GM12878 (cell line): ENCODE results near the gene YAE1. TPM values are rescaled to one million over a fixed set of nuclear protein-coding genes. Genes with fewer than 3 reads are reported as not detected.

ENCODE experiments used
- ATAC-seq: fragments of 200-7000 bp; cut with Tn5 transposase; 3 replicates; pipeline ENCODE4 v1.9.1; 2020; ENCODE audit warnings: mild to moderate bottlenecking, moderate library complexity
- BruUV-seq: library from RNA; stranded (reverse); fragments of 400-500 nt; replicated peaks from 2 replicates; lab custom pipeline; 2021; lab: Mats Ljungman, UMichigan
- CTCF ChIA-PET: fragments of 300-600 bp; sonication (Branson Sonifier 250); formaldehyde crosslinking; extraction: SDS; loops from one replicate; lab custom pipeline; 2021; ENCODE audit warnings: inconsistent platforms; lab: Yijun Ruan, JAX
- POLR2A ChIA-PET: fragments of 350-600 bp; formaldehyde crosslinking; extraction: SDS; loops from one replicate; lab custom pipeline; 2021; ENCODE audit warnings: inconsistent platforms; lab: Charles Lee
- RAD21 ChIA-PET: fragments of 300-600 bp; sonication (Branson Sonifier 250); formaldehyde crosslinking; loops from one replicate; lab custom pipeline; 2023; ENCODE audit warnings: antibody characterized with exemption; ENCODE audit not compliant: unreplicated experiment; lab: Charles Lee
- SMC1A ChIA-PET: fragments of 300-600 bp; sonication (Branson Sonifier 250); formaldehyde crosslinking; loops from one replicate; lab custom pipeline; 2023; ENCODE audit not compliant: unreplicated experiment, uncharacterized antibody; lab: Charles Lee
- DNase-seq: peaks from one replicate; pipeline ENCODE4 v3.0.0-alpha.2; 2011; ENCODE audit warnings: low read depth, low spot score
- FAIRE-seq: peaks from 3 replicates; lab custom pipeline; 2011; peaks lifted over from hg19 to GRCh38; lab: Jason Lieb, UNC
- H2AFZ ChIP-seq: 2 replicates; pipeline ENCODE4 v1.6.0; 2011; ENCODE audit warnings: low read depth, low read length, control low read depth; ENCODE audit not compliant: control insufficient read depth
- H3K27ac ChIP-seq: 2 replicates; pipeline ENCODE4 v1.5.1; 2011; ENCODE audit warnings: control low read depth; ENCODE audit not compliant: control insufficient read depth, insufficient read depth
- H3K27me3 ChIP-seq, 2 experiments: replicated peaks in 1 of 2; 2 replicates each; pipeline versions ENCODE4 v1.6.0 to v1.6.1; 2011; ENCODE audit warnings: low read length in 1 of 2; ENCODE audit not compliant: control insufficient read depth in 2 of 2, insufficient read depth in 2 of 2
- H3K36me3 ChIP-seq, 2 experiments: 2 replicates each; pipeline ENCODE4 v1.5.1; 2011; ENCODE audit warnings: low read length in 1 of 2; ENCODE audit not compliant: control insufficient read depth in 2 of 2, insufficient read depth in 2 of 2
- H3K4me1 ChIP-seq: 2 replicates; pipeline ENCODE4 v1.6.1; 2011; ENCODE audit warnings: mild to moderate bottlenecking, low read length, moderate library complexity, mixed read lengths; ENCODE audit not compliant: control insufficient read depth, insufficient read depth
- H3K4me2 ChIP-seq: 2 replicates; pipeline ENCODE4 v1.6.0; 2011; ENCODE audit warnings: control low read depth; ENCODE audit not compliant: control insufficient read depth, insufficient read depth
- H3K4me3 ChIP-seq: fragments of 200-600 bp; sonication (generic); 2 replicates; pipeline ENCODE4 v1.5.1; 2016
- H3K79me2 ChIP-seq: 2 replicates; pipeline ENCODE4 v1.6.0; 2011; ENCODE audit warnings: low read length; ENCODE audit not compliant: control insufficient read depth, insufficient read depth
- H3K9ac ChIP-seq: 2 replicates; pipeline ENCODE4 v1.8.0; 2011; ENCODE audit warnings: low read length, control low read depth, mixed read lengths; ENCODE audit not compliant: control insufficient read depth, insufficient read depth
- H3K9me3 ChIP-seq: replicated peaks from 3 replicates; pipeline ENCODE4 v1.5.1; 2011; ENCODE audit warnings: mild to moderate bottlenecking, low read length; ENCODE audit not compliant: control insufficient read depth, insufficient read depth
- H4K20me1 ChIP-seq: 2 replicates; pipeline ENCODE4 v1.6.0; 2011; ENCODE audit not compliant: control insufficient read depth, insufficient read depth
- DPF2 ChIP-seq: fragments of 450-650 bp; IDR thresholded peaks from 2 replicates; pipeline ENCODE4 v1.6.1; 2017; ENCODE audit warnings: mild to moderate bottlenecking
- ESRRA ChIP-seq: IDR thresholded peaks from 2 replicates; pipeline ENCODE4 v1.6.1; 2012; ENCODE audit warnings: mild to moderate bottlenecking, low read length, improper control_type of control experiment
- IKZF1 ChIP-seq: fragments of 450-650 bp; conservative IDR thresholded peaks from 2 replicates; pipeline ENCODE4 v1.6.1; 2017; ENCODE audit warnings: antibody characterized with exemption, mild to moderate bottlenecking
- KDM1A ChIP-seq: fragments of 200-600 bp; sonication (generic); IDR thresholded peaks from 2 replicates; pipeline ENCODE4 v1.6.1; 2016; ENCODE audit warnings: borderline replicate concordance
- MTA2 ChIP-seq: fragments of 450-650 bp; IDR thresholded peaks from 2 replicates; pipeline ENCODE4 v1.6.1; 2016; ENCODE audit warnings: low read depth, mild to moderate bottlenecking, moderate library complexity
- MYB ChIP-seq: fragments of 150-350 bp; IDR thresholded peaks from 2 replicates; pipeline ENCODE4 v1.6.1; 2014; ENCODE audit warnings: mild to moderate bottlenecking, low read depth, low read length, borderline replicate concordance
- SREBF1 ChIP-seq: IDR thresholded peaks from 2 replicates; pipeline ENCODE4 v1.6.1; 2012; ENCODE audit warnings: mild to moderate bottlenecking, low read length
- ZBED1 ChIP-seq: IDR thresholded peaks from 2 replicates; pipeline ENCODE4 v1.6.1; 2016; ENCODE audit warnings: borderline replicate concordance
- WGBS: methylation state at CpG from one replicate; pipeline ENCODE4 v1.1.6; 2016; ENCODE audit warnings: low lambda C conversion rate; ENCODE audit not compliant: insufficient replicate concordance, insufficient coverage; ENCODE audit errors: missing lambda C conversion rate; 5-methylcytosine and 5-hydroxymethylcytosine counted together
- in situ Hi-C: fragments of 300-500 bp; cut with MboI; formaldehyde crosslinking; loops from 9 replicates; pipeline ENCODE4 v1.14.3; 2018; ENCODE audit warnings: mixed read lengths
- intact Hi-C: fragments of 100-400 bp; cut with micrococcal nuclease; formaldehyde crosslinking; loops from one replicate; pipeline ENCODE4 v1.14.2; 2022; ENCODE audit not compliant: unreplicated experiment
- polyA plus RNA-seq, 11 experiments: library from polyadenylated mRNA; depleted of rRNA in 4 of 11; unstranded in 6 of 11; stranded (reverse) in 5 of 11; fragments of >200 nt; fragmentation: Nextera tagmentation in 4 of 11; fragmentation: Illumina TruSeq in 1 of 11; extraction: Ambion mirVana in 4 of 11; extraction: Trizol in 1 of 11; gene quantifications; 1 replicate in 1 of 11; 2 replicates in 10 of 11; pipeline versions ENCODE4 v1.2.1 to v1.2.3, GENCODE V29; 2011 to 2016; ENCODE audit warnings: inconsistent platforms in 2 of 11, missing spikeins in 2 of 11, low read depth in 1 of 11
- total RNA-seq, 4 experiments: library from RNA; depleted of rRNA in 3 of 4; stranded (reverse); fragments of >200 nt in 3 of 4; fragmentation: Illumina TruSeq in 1 of 4; extraction: Trizol in 1 of 4; gene quantifications; 2 replicates each; pipeline versions ENCODE4 v1.2.1 to v1.2.3, GENCODE V29; 2013 to 2021
- TF ChIP-seq, protein P1 (sequence below): IDR thresholded peaks from 2 replicates; pipeline ENCODE4 v1.6.1; 2011; ENCODE audit warnings: borderline replicate concordance, low read depth, mild to moderate bottlenecking, moderate library complexity, mixed read lengths, low read length; ENCODE audit not compliant: insufficient read depth; ENCODE audit errors: extremely low read length
- TF ChIP-seq, protein P2 (sequence below): fragments of 450-650 bp; IDR thresholded peaks from 2 replicates; pipeline ENCODE4 v1.6.1; 2017; ENCODE audit warnings: mild to moderate bottlenecking, low read depth, inconsistent platforms; ENCODE audit not compliant: poor library complexity, severe bottlenecking
- TF ChIP-seq, protein P3 (sequence below): fragments of 450-650 bp; formaldehyde crosslinking; IDR thresholded peaks from 2 replicates; pipeline ENCODE4 v1.4.0; 2020; ENCODE audit warnings: mild to moderate bottlenecking, moderate library complexity

The YAE1 gene
- total and polyA plus RNA-seq, 10 of the 15 experiments (the other 5 are each of a cell fraction or from before 2014, with no cell fraction given) = 13.5 to 35.8 (median 22.9) TPM

DNA sequence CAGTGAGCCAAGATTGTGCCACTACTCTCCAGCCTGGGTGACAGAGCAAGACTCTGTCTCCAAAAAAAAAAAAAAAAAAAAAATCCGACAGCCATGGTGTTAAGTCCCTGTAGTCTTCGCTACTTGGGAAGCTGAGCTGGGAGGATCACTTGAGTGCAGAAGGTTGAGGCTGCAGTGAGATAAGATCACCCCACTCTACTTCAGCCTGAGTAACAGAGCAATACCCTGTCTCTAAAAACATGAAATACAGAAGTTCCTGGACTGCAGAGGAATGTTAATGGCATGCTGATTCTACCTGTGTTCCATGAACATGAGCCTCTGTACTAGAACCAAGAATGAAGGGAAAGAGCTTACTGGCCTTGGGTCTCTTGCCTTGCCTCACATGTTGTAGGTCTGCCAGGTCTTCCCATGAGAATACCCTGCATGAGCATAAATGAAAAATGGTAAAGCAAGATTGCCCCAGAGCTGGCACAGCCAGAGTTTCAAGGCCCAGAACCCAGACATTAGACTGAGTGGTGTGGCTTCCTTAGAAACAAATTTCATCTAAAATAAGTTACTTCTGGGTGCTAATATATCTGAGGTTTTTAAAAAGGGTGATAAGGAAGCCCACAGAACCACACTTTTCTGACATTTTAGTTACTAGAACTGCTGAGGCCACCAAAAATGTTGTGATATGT is 8.6 kb downstream of the YAE1 start (continued):
- TF ChIP-seq, protein P1, sequence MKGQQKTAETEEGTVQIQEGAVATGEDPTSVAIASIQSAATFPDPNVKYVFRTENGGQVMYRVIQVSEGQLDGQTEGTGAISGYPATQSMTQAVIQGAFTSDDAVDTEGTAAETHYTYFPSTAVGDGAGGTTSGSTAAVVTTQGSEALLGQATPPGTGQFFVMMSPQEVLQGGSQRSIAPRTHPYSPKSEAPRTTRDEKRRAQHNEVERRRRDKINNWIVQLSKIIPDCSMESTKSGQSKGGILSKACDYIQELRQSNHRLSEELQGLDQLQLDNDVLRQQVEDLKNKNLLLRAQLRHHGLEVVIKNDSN = no peak
- TF ChIP-seq KDM1A (no peak), MYB (no peak), ESRRA (no peak), SREBF1 (no peak), ZBED1 (no peak)

DNA sequence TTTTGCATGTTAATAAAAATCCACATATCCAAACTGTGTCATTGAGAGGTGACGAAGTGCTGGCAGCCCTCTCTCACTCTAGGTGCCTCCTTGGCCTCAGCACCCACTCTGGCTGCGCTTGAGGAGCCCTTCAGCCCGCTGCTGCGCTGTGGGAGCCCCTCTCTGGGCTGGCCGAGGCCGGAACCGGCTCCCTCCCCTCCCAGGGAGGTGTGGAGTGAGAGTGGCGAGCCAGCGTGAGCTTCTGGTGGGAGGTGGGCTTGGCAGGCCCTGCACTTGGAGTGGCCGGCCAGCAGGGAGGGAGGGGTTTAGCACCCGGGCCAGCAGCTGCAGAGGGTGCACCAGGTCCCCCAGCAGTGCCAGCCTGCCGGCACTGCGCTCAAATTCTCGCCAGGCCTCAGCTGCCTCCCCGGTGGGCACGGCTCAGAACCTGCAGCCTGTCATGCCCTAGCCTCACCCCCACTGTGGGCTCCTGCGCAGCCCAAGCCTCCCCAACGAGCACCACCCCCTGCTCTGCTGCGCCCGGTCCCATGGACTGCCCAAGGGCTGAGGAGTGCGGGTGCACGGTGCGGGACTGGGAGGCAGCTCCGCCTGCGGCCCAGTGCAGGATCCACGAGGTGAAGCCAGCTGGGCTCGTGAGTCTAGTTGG is 11.1 kb downstream of the YAE1 start:
- H3K36me3 ChIP-seq = peaks cover 0 to 3% of the 10 kb centered on the region in 2 experiments; a peak in 2 of 4 replicates
- ATAC-seq (no peak), FAIRE-seq (no peak), DNase-seq (no peak)
- SMC1A ChIA-PET = interaction anchor here (7.1 to 9.7 kb wide), 2 partner anchors 46 to 169 kb away, joined by 81 to 366 read pairs; partner anchors contain the start of gene RALA
- no peak overlapping the region for H3K27ac ChIP-seq
- RAD21 ChIA-PET = interaction anchor here (1.0 to 7.7 kb wide), 2 partner anchors 43 to 164 kb away, joined by 3 to 410 read pairs; no protein-coding TSS in a partner anchor
- BruUV-seq = no TSS peak
- H2AFZ ChIP-seq = no peak overlapping the region
- H4K20me1 ChIP-seq = no peaks in the 10 kb centered on the region
- in situ Hi-C loops = no loop called here
- no peak overlapping the region for H3K9ac ChIP-seq
- WGBS = 98% methylated on average over 24 of the region's 27 CpGs
- H3K4me1 ChIP-seq = no peaks in the 10 kb centered on the region
- no peaks in the 10 kb centered on the region for H3K27me3 ChIP-seq
- no peak overlapping the region for H3K4me3 ChIP-seq
- intact Hi-C loops = no loop called here
- CTCF ChIA-PET = interaction anchor here (0.8 to 7.4 kb wide), 7 partner anchors 10 to 176 kb away, joined by 3 to 612 read pairs (median 8); no protein-coding TSS in a partner anchor
- H3K9me3 ChIP-seq = no peaks in the 10 kb centered on the region
- POLR2A ChIA-PET = no interaction called here
- H3K79me2 ChIP-seq = no peaks in the 10 kb centered on the region
- no peak overlapping the region for H3K4me2 ChIP-seq
- TF ChIP-seq IKZF1 (no peak), DPF2 (no peak), MTA2 (no peak)
- TF ChIP-seq, protein P2, sequence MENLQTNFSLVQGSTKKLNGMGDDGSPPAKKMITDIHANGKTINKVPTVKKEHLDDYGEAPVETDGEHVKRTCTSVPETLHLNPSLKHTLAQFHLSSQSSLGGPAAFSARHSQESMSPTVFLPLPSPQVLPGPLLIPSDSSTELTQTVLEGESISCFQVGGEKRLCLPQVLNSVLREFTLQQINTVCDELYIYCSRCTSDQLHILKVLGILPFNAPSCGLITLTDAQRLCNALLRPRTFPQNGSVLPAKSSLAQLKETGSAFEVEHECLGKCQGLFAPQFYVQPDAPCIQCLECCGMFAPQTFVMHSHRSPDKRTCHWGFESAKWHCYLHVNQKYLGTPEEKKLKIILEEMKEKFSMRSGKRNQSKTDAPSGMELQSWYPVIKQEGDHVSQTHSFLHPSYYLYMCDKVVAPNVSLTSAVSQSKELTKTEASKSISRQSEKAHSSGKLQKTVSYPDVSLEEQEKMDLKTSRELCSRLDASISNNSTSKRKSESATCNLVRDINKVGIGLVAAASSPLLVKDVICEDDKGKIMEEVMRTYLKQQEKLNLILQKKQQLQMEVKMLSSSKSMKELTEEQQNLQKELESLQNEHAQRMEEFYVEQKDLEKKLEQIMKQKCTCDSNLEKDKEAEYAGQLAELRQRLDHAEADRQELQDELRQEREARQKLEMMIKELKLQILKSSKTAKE = no peak
- TF ChIP-seq, protein P3, sequence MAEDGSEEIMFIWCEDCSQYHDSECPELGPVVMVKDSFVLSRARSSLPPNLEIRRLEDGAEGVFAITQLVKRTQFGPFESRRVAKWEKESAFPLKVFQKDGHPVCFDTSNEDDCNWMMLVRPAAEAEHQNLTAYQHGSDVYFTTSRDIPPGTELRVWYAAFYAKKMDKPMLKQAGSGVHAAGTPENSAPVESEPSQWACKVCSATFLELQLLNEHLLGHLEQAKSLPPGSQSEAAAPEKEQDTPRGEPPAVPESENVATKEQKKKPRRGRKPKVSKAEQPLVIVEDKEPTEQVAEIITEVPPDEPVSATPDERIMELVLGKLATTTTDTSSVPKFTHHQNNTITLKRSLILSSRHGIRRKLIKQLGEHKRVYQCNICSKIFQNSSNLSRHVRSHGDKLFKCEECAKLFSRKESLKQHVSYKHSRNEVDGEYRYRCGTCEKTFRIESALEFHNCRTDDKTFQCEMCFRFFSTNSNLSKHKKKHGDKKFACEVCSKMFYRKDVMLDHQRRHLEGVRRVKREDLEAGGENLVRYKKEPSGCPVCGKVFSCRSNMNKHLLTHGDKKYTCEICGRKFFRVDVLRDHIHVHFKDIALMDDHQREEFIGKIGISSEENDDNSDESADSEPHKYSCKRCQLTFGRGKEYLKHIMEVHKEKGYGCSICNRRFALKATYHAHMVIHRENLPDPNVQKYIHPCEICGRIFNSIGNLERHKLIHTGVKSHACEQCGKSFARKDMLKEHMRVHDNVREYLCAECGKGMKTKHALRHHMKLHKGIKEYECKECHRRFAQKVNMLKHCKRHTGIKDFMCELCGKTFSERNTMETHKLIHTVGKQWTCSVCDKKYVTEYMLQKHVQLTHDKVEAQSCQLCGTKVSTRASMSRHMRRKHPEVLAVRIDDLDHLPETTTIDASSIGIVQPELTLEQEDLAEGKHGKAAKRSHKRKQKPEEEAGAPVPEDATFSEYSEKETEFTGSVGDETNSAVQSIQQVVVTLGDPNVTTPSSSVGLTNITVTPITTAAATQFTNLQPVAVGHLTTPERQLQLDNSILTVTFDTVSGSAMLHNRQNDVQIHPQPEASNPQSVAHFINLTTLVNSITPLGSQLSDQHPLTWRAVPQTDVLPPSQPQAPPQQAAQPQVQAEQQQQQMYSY (CRISPR knock-in tag) = no peak
